T-helper 1 cell treated with Interleukin-12 subunit alpha and Interleukin-12 subunit beta and Interleukin-4 antibody, amounts not matched to agents 30 ng/mL and 1 ng/mL, for 36 hours (primary cell): ENCODE measurements around the gene CERS5. TPM values are rescaled to one million over a fixed set of nuclear protein-coding genes. Genes with fewer than 3 reads are reported as not detected.

Experiments
- intact Hi-C: fragments of 100-400 bp; cut with micrococcal nuclease; formaldehyde crosslinking; loops from one replicate; pipeline ENCODE4 v1.15.1; 2024
- total RNA-seq: library from RNA; stranded (reverse); gene quantifications from 2 replicates; pipeline ENCODE4 v1.2.3, GENCODE V29; 2022

CERS5 gene
- total RNA-seq, 1 donor from 2014 or later: 56.3 TPM

- intact Hi-C loops: no loop called here
Observed at GRCh38 chr12:50142993-50143392, 24.2 kb downstream of the CERS5 start.

GRCh38 chr12:50132505-50133135 is 34.5 kb downstream of the CERS5 start:
- intact Hi-C loops: loop anchor here (1.0 to 2.0 kb wide), 8 partner anchors 20 to 269 kb away; partner anchors contain the start of genes CERS5 and COX14

- intact Hi-C loops: no loop called here
Observed at GRCh38 chr12:50129290-50129689, 37.9 kb downstream of the CERS5 start.

GRCh38 chr12:50127546-50127945 is 39.6 kb downstream of the CERS5 start:
- intact Hi-C loops: no loop called here

GRCh38 chr12:50123203-50123602 is 44.0 kb downstream of the CERS5 start:
- intact Hi-C loops: no loop called here

- intact Hi-C loops: no loop called here
Observed at GRCh38 chr12:50121641-50122040, 45.5 kb downstream of the CERS5 start.

GRCh38 chr12:50120953-50121352 is 46.2 kb downstream of the CERS5 start:
- intact Hi-C loops: no loop called here

GRCh38 chr12:50120521-50120920 is 46.6 kb downstream of the CERS5 start:
- intact Hi-C loops: no loop called here

GRCh38 chr12:50119387-50119786 is 47.8 kb downstream of the CERS5 start:
- intact Hi-C loops: no loop called here

GRCh38 chr12:50117057-50117622 is 50.0 kb downstream of the CERS5 start:
- intact Hi-C loops: no loop called here

- intact Hi-C loops: loop anchor here (1.0 to 5.0 kb wide), 14 partner anchors 20 to 1430 kb away; partner anchors contain the start of genes CERS5, KANSL2, LIMA1 and MCRS1
Observed at GRCh38 chr12:50112456-50113218, 54.5 kb downstream of the CERS5 start.

GRCh38 chr12:50111693-50112455 is 55.3 kb downstream of the CERS5 start, which contains the start of gene COX14:
TSS of gene COX14 (plus strand) at chr12:50112236. CDS start at chr12:50120044, 7,808 bp downstream.
- intact Hi-C loops: loop anchor here (1.0 to 5.0 kb wide), 18 partner anchors 20 to 1430 kb away; partner anchors contain the start of genes ATF1, CERS5, DAZAP2 and KANSL2

GRCh38 chr12:50111395-50111692 is 55.8 kb downstream of the CERS5 start:
- intact Hi-C loops: loop anchor here (1.0 to 5.0 kb wide), 7 partner anchors 64 to 1429 kb away; partner anchors contain the start of genes ATF1, DAZAP2, KANSL2 and LARP4

- intact Hi-C loops: loop anchor here (1.0 to 5.0 kb wide), 8 partner anchors 42 to 1429 kb away; partner anchors contain the start of genes ATF1, DAZAP2, KANSL2 and LARP4
Observed at GRCh38 chr12:50110762-50111351, 56.3 kb downstream of the CERS5 start.

- intact Hi-C loops: loop anchor here (1.0 to 5.0 kb wide), 4 partner anchors 41 to 1428 kb away; partner anchors contain the start of genes KANSL2, MCRS1 and PRPF40B
Observed at GRCh38 chr12:50110127-50110761, 56.9 kb downstream of the CERS5 start.

- intact Hi-C loops: no loop called here
Observed at GRCh38 chr12:50109319-50109718, 57.9 kb downstream of the CERS5 start.

GRCh38 chr12:50107416-50108268 is 59.5 kb downstream of the CERS5 start:
- intact Hi-C loops: no loop called here

GRCh38 chr12:50106907-50107306 is 60.3 kb downstream of the CERS5 start:
- intact Hi-C loops: no loop called here

GRCh38 chr12:50105913-50106450 is 61.2 kb downstream of the CERS5 start:
- intact Hi-C loops: no loop called here
